GM23248 (cell line): ENCODE results near the gene PRRG1. TPM values are rescaled to one million over a fixed set of nuclear protein-coding genes. Genes with fewer than 3 reads are reported as not detected.

Source experiments
- DNase-seq: peaks from one replicate; pipeline ENCODE4 v3.0.0-alpha.2; 2015
- H2AFZ ChIP-seq: fragments of 200-600 bp; sonication (generic); 2 replicates; pipeline ENCODE4 v1.6.1; 2016; ENCODE audit warnings: antibody characterized with exemption
- H3F3A ChIP-seq: fragments of 200-600 bp; sonication (generic); 2 replicates; pipeline ENCODE4 v1.6.1; 2016; ENCODE audit warnings: mild to moderate bottlenecking, antibody characterized with exemption, mixed run types; ENCODE audit not compliant: insufficient read depth
- H3K27ac ChIP-seq: fragments of 200-600 bp; sonication (generic); 2 replicates; pipeline ENCODE4 v1.5.1; 2016; ENCODE audit warnings: mild to moderate bottlenecking
- H3K27me3 ChIP-seq: fragments of 200-600 bp; sonication (generic); replicated peaks from 2 replicates; pipeline ENCODE4 v1.6.1; 2016; ENCODE audit warnings: mild to moderate bottlenecking; ENCODE audit not compliant: insufficient read depth
- H3K36me3 ChIP-seq: fragments of 200-600 bp; sonication (generic); 2 replicates; pipeline ENCODE4 v1.6.1; 2016; ENCODE audit warnings: low read depth, mild to moderate bottlenecking
- H3K4me1 ChIP-seq: fragments of 200-600 bp; sonication (generic); 2 replicates; pipeline ENCODE4 v1.6.1; 2016; ENCODE audit warnings: mild to moderate bottlenecking; ENCODE audit not compliant: insufficient read depth
- H3K4me2 ChIP-seq: fragments of 200-600 bp; sonication (generic); one replicate; pipeline ENCODE4 v1.6.1; 2016; ENCODE audit warnings: mild to moderate bottlenecking; ENCODE audit not compliant: unreplicated experiment
- H3K4me3 ChIP-seq: fragments of 200-600 bp; sonication (generic); 2 replicates; pipeline ENCODE4 v1.5.1; 2016; ENCODE audit warnings: mild to moderate bottlenecking
- H3K79me2 ChIP-seq: fragments of 200-600 bp; sonication (generic); 2 replicates; pipeline ENCODE4 v1.6.1; 2016; ENCODE audit warnings: mild to moderate bottlenecking; ENCODE audit not compliant: insufficient read depth
- H3K9ac ChIP-seq: fragments of 200-600 bp; sonication (generic); 2 replicates; pipeline ENCODE4 v1.6.1; 2016; ENCODE audit warnings: mild to moderate bottlenecking
- H3K9me2 ChIP-seq: fragments of 200-600 bp; sonication (generic); 2 replicates; pipeline ENCODE4 v1.6.1; 2016; ENCODE audit warnings: mixed run types, mild to moderate bottlenecking, moderate library complexity; ENCODE audit not compliant: insufficient read depth
- H3K9me3 ChIP-seq: fragments of 200-600 bp; sonication (generic); one replicate; pipeline ENCODE4 v1.6.1; 2017; ENCODE audit warnings: low read depth
- H4K20me1 ChIP-seq: fragments of 200-600 bp; sonication (generic); 2 replicates; pipeline ENCODE4 v1.6.0; 2016; ENCODE audit not compliant: insufficient read depth
- EZH2 ChIP-seq: fragments of 200-600 bp; sonication (generic); IDR thresholded peaks from 2 replicates; pipeline ENCODE4 v1.6.1; 2018; ENCODE audit warnings: antibody characterized with exemption, mild to moderate bottlenecking; ENCODE audit not compliant: insufficient read depth, poor library complexity, severe bottlenecking
- EZH2phosphoT487 ChIP-seq: fragments of 200-600 bp; sonication (generic); IDR thresholded peaks from 2 replicates; pipeline ENCODE4 v1.6.1; 2018; ENCODE audit warnings: antibody characterized with exemption, moderate library complexity, mild to moderate bottlenecking, low read depth; ENCODE audit not compliant: insufficient read depth
- WGBS, 2 experiments: methylation state at CpG; one replicate each; pipeline ENCODE4 v1.1.6; 2015 to 2017; ENCODE audit warnings: low lambda C conversion rate in 2 of 2, low coverage in 1 of 2; ENCODE audit errors: missing lambda C conversion rate in 2 of 2; 5-methylcytosine and 5-hydroxymethylcytosine counted together
- in situ Hi-C: fragments of 300-500 bp; cut with MboI; formaldehyde crosslinking; loops from 2 replicates; pipeline ENCODE4 v1.15.0; 2020
- polyA plus RNA-seq: library from polyadenylated mRNA; unstranded; fragments of >200 nt; fragmentation: Nextera tagmentation; extraction: Ambion mirVana; gene quantifications from 2 replicates; pipeline ENCODE4 v1.2.1, GENCODE V29; 2016
- total RNA-seq: library from RNA; depleted of rRNA; stranded (reverse); fragments of >200 nt; shearing (Covaris generic); gene quantifications from 2 replicates; pipeline ENCODE4 v1.2.3, GENCODE V29; 2014

The PRRG1 gene
- total and polyA plus RNA-seq, 2 experiments from 2014 or later = 7.3 to 11.7 TPM

GRCh38 chrX:37315511-37316248, 33.5 kb upstream of the PRRG1 start:
- no peak for DNase-seq
- H3K4me3 ChIP-seq = no peak overlapping the region
- no peak overlapping the region for H3K27ac ChIP-seq
- H2AFZ ChIP-seq = no peak overlapping the region
- no peak overlapping the region for H3K4me2 ChIP-seq
- no peaks in the 10 kb centered on the region for H3K36me3 ChIP-seq
- no peaks in the 10 kb centered on the region for H3K9me2 ChIP-seq
- H3K4me1 ChIP-seq = peaks cover 9% of the 10 kb centered on the region; the same call in 1 of the 2 replicates
- no peak overlapping the region for H3K9ac ChIP-seq
- no peaks in the 10 kb centered on the region for H3F3A ChIP-seq
- no peaks in the 10 kb centered on the region for H3K79me2 ChIP-seq
- no peaks in the 10 kb centered on the region for H4K20me1 ChIP-seq
- H3K9me3 ChIP-seq = no peaks in the 10 kb centered on the region
- in situ Hi-C loops = no loop called here
- 64 to 73% methylated on average over 4 of the region's 4 CpGs for WGBS, 2 experiments
- TF ChIP-seq EZH2phosphoT487 (no peak), EZH2 (no peak)
- no peaks in the 10 kb centered on the region for H3K27me3 ChIP-seq

GRCh38 chrX:37320541-37321203, 28.5 kb upstream of the PRRG1 start:
- Histone ChIP-seq H3K9me3 (no peaks in the 10 kb centered on the region), H3K9ac (no peak overlapping the region), H3K36me3 (no peaks in the 10 kb centered on the region), H4K20me1 (no peaks in the 10 kb centered on the region), H3K4me3 (no peak overlapping the region), H3K27ac (no peak overlapping the region), H3K27me3 (no peaks in the 10 kb centered on the region), H3K9me2 (no peaks in the 10 kb centered on the region), H3K4me2 (no peak overlapping the region), H3K4me1 (no peaks in the 10 kb centered on the region), H3F3A (no peaks in the 10 kb centered on the region), H2AFZ (no peak overlapping the region), H3K79me2 (no peaks in the 10 kb centered on the region)
- WGBS, 2 experiments = 40 to 51% methylated on average over 4 to 5 of the region's 5 CpGs
- TF ChIP-seq EZH2 (no peak), EZH2phosphoT487 (no peak)
- in situ Hi-C loops = no loop called here
- DNase-seq = no peak

GRCh38 chrX:37330642-37331041, 18.5 kb upstream of the PRRG1 start:
- 50 to 83% methylated on average over 1 of the region's 1 CpG for WGBS, 2 experiments
- no peaks in the 10 kb centered on the region for H3K4me1 ChIP-seq
- H3K79me2 ChIP-seq = no peaks in the 10 kb centered on the region
- DNase-seq = no peak
- H4K20me1 ChIP-seq = no peaks in the 10 kb centered on the region
- no peak overlapping the region for H3K4me2 ChIP-seq
- H3K9ac ChIP-seq = no peak overlapping the region
- H3K36me3 ChIP-seq = no peaks in the 10 kb centered on the region
- no peak overlapping the region for H3K27ac ChIP-seq
- H3F3A ChIP-seq = no peaks in the 10 kb centered on the region
- no peak overlapping the region for H3K4me3 ChIP-seq
- H3K9me3 ChIP-seq = no peaks in the 10 kb centered on the region
- in situ Hi-C loops = no loop called here
- H2AFZ ChIP-seq = no peak overlapping the region
- 0 out of 2 replicates have a peak, but pooled peaks cover 5% of the 10 kb centered on the region for H3K27me3 ChIP-seq
- H3K9me2 ChIP-seq = no peaks in the 10 kb centered on the region
- TF ChIP-seq EZH2phosphoT487 (no peak), EZH2 (no peak)

GRCh38 chrX:37331546-37331945, 17.6 kb upstream of the PRRG1 start:
- Histone ChIP-seq H3K9ac (no peak overlapping the region), H3K27me3 (0 out of 2 replicates have a peak, but pooled peaks cover 5% of the 10 kb centered on the region), H3F3A (no peaks in the 10 kb centered on the region), H3K4me3 (no peak overlapping the region), H3K36me3 (no peaks in the 10 kb centered on the region), H3K4me2 (no peak overlapping the region), H3K4me1 (no peaks in the 10 kb centered on the region), H3K9me3 (no peaks in the 10 kb centered on the region), H4K20me1 (no peaks in the 10 kb centered on the region), H3K27ac (no peak overlapping the region), H3K9me2 (no peaks in the 10 kb centered on the region), H3K79me2 (no peaks in the 10 kb centered on the region), H2AFZ (no peak overlapping the region)
- 0 to 3% methylated on average over 4 of the region's 4 CpGs for WGBS, 2 experiments
- in situ Hi-C loops = no loop called here
- TF ChIP-seq EZH2 = no peak
- TF ChIP-seq EZH2phosphoT487 = no peak
- DNase-seq = no peak
